K562 (cell line): ENCODE results near the gene AGO1. TPM values are rescaled to one million over a fixed set of nuclear protein-coding genes. Genes with fewer than 3 reads are reported as not detected.

Experiments used
- ARNT ChIP-seq, 2 experiments: fragments of 450-650 bp; IDR thresholded peaks; 2 replicates each; pipeline ENCODE4 v1.6.1; 2016; ENCODE audit warnings: mild to moderate bottlenecking in 1 of 2
- CCNT2 ChIP-seq: IDR thresholded peaks from 2 replicates; pipeline ENCODE4 v1.6.1; 2011; ENCODE audit warnings: borderline replicate concordance, low read depth, mild to moderate bottlenecking, moderate library complexity, mixed read lengths, low read length; ENCODE audit not compliant: insufficient read length; ENCODE audit errors: extremely low read depth
- DMBX1 ChIP-seq: fragments of 250-450 bp; sonication (Bioruptor Pico); IDR thresholded peaks from 2 replicates; pipeline ENCODE4 v1.8.0; 2022; ENCODE audit warnings: inconsistent platforms, mild to moderate bottlenecking, moderate library complexity, borderline replicate concordance
- E2F1 ChIP-seq: sonication (generic); formaldehyde crosslinking; IDR thresholded peaks from 2 replicates; pipeline ENCODE4 v1.8.1; 2023; ENCODE audit warnings: mild to moderate bottlenecking, missing genetic modification reagents, moderate library complexity
- HMG20A ChIP-seq: fragments of 450-650 bp; formaldehyde crosslinking; conservative IDR thresholded peaks from 2 replicates; pipeline ENCODE4 v1.4.0; 2020; ENCODE audit warnings: mild to moderate bottlenecking, mixed read lengths
- LCOR ChIP-seq: sonication (generic); formaldehyde crosslinking; IDR thresholded peaks from 2 replicates; pipeline ENCODE4 v1.8.0; 2022; ENCODE audit warnings: mild to moderate bottlenecking, missing genetic modification reagents
- MCM5 ChIP-seq: fragments of 450-650 bp; IDR thresholded peaks from 2 replicates; pipeline ENCODE4 v1.6.1; 2016; ENCODE audit warnings: low read depth
- MYC ChIP-seq, 2 experiments: fragments of 250-450 bp in 1 of 2; sonication (Bioruptor Pico) in 1 of 2; IDR thresholded peaks; 2 replicates each; pipeline versions ENCODE4 v1.5.1 to v1.6.1; 2012 to 2021; ENCODE audit warnings: low read depth in 2 of 2, borderline replicate concordance in 1 of 2, improper control_type of control experiment in 1 of 2, low read length in 1 of 2, mild to moderate bottlenecking in 1 of 2, moderate library complexity in 1 of 2
- NFIC ChIP-seq: fragments of 450-650 bp; IDR thresholded peaks from 2 replicates; pipeline ENCODE4 v1.6.1; 2017; ENCODE audit warnings: mild to moderate bottlenecking, inconsistent platforms
- PHF8 ChIP-seq: fragments of 200-600 bp; sonication (generic); IDR thresholded peaks from 2 replicates; pipeline ENCODE4 v1.6.1; 2012; ENCODE audit warnings: mixed run types, mild to moderate bottlenecking, inconsistent platforms, low read length, moderate library complexity, borderline replicate concordance
- SIRT6 ChIP-seq: IDR thresholded peaks from one replicate; pipeline ENCODE4 v1.6.1; 2012; ENCODE audit warnings: low read depth, mild to moderate bottlenecking, control low read depth, inconsistent platforms, low read length, moderate library complexity
- U2AF2 ChIP-seq: fragments of 200-400 bp; formaldehyde crosslinking; optimal IDR thresholded peaks from 2 replicates; pipeline ENCODE3; 2017; ENCODE audit warnings: low read depth, mild to moderate bottlenecking, low read length
- ZNF280A ChIP-seq: fragments of 450-650 bp; IDR thresholded peaks from 2 replicates; pipeline ENCODE4 v1.6.1; 2018; ENCODE audit warnings: mild to moderate bottlenecking, low read depth; ENCODE audit not compliant: partially characterized antibody
- ZNF3 ChIP-seq: fragments of 250-450 bp; sonication (Bioruptor Pico); IDR thresholded peaks from 2 replicates; pipeline ENCODE4 v1.5.0; 2021; ENCODE audit warnings: mild to moderate bottlenecking, moderate library complexity
- ZNF740 ChIP-seq, 3 experiments: fragments of 200-800 bp in 1 of 3; sonication (Bioruptor generic) in 1 of 3; sonication (generic) in 1 of 3; formaldehyde crosslinking in 1 of 3; IDR thresholded peaks; 2 replicates each; pipeline versions ENCODE4 v1.6.1 to v1.8.0; 2016 to 2022; ENCODE audit warnings: mild to moderate bottlenecking in 2 of 3, missing compliant biosample characterization in 2 of 3, missing genetic modification characterization in 2 of 3, missing genetic modification reagents in 1 of 3
- polyA plus RNA-seq, 8 experiments: library from polyadenylated mRNA; depleted of rRNA in 4 of 8; stranded (reverse) in 5 of 8; unstranded in 3 of 8; fragments of >200 nt; fragmentation: Nextera tagmentation in 2 of 8; fragmentation: Illumina TruSeq in 1 of 8; extraction: Ambion mirVana in 2 of 8; extraction: Trizol in 1 of 8; gene quantifications; 2 replicates each; pipeline versions ENCODE4 v1.2.1 to v1.2.3, GENCODE V29; 2011 to 2014; ENCODE audit warnings: inconsistent platforms in 1 of 8, missing spikeins in 1 of 8
- total RNA-seq, 7 experiments: library from RNA; depleted of rRNA in 6 of 7; stranded (reverse); fragments of >200 nt in 6 of 7; fragmentation: Illumina TruSeq in 2 of 7; extraction: Trizol in 2 of 7; gene quantifications; 2 replicates each; pipeline versions ENCODE4 v1.2.1 to v1.2.3, GENCODE V29; 2011 to 2021; ENCODE audit warnings: low replicate concordance in 1 of 7
- TF ChIP-seq, protein P1 (sequence below): fragments of 250-450 bp; sonication (Bioruptor Pico); IDR thresholded peaks from 2 replicates; pipeline ENCODE4 v1.8.0; 2021; ENCODE audit warnings: moderate library complexity, mild to moderate bottlenecking, inconsistent platforms
- TF ChIP-seq, protein P2 (sequence below): fragments of 250-450 bp; sonication (Bioruptor Pico); IDR thresholded peaks from 2 replicates; pipeline ENCODE4 v1.8.0; 2022; ENCODE audit warnings: inconsistent platforms, mild to moderate bottlenecking, moderate library complexity, borderline replicate concordance

AGO1 gene
- total and polyA plus RNA-seq, 9 of the 15 experiments (the other 6 are each of a cell fraction or from before 2014, with no cell fraction given), result 7.3 to 64.2 (median 26.0) TPM

GRCh38 chr1:35931446-35932157 is 48.6 kb downstream of the AGO1 start (continued):
- TF ChIP-seq NFIC (peak; percentile 80), DMBX1 (CRISPR knock-in tag) (no peak), ZNF740 (CRISPR knock-in tag; IDR thresholded peaks at IDR 0.05) (no peak), ZNF740 (tag; IDR thresholded peaks at IDR 0.05) (no peak), CCNT2 (no peak), ZNF3 (CRISPR knock-in tag) (no peak), SIRT6 (no peak), PHF8 (no peak), U2AF2 (no peak), ARNT (IDR thresholded peaks at IDR 0.05) (no peak), ZNF280A (no peak), LCOR (peak; percentile 71; the same call in 1 of the 2 replicates), MYC (IDR thresholded peaks at IDR 0.05; ENCODE audit: low read depth, low read length) (no peak), MYC (CRISPR knock-in tag; IDR thresholded peaks at IDR 0.05; ENCODE audit: borderline replicate concordance, low read depth) (peak; percentile 37; the same call in 1 of the 2 replicates), E2F1 (CRISPR knock-in tag) (no peak), HMG20A (CRISPR knock-in tag) (no peak), MCM5 (no peak)
- TF ChIP-seq, protein P1, sequence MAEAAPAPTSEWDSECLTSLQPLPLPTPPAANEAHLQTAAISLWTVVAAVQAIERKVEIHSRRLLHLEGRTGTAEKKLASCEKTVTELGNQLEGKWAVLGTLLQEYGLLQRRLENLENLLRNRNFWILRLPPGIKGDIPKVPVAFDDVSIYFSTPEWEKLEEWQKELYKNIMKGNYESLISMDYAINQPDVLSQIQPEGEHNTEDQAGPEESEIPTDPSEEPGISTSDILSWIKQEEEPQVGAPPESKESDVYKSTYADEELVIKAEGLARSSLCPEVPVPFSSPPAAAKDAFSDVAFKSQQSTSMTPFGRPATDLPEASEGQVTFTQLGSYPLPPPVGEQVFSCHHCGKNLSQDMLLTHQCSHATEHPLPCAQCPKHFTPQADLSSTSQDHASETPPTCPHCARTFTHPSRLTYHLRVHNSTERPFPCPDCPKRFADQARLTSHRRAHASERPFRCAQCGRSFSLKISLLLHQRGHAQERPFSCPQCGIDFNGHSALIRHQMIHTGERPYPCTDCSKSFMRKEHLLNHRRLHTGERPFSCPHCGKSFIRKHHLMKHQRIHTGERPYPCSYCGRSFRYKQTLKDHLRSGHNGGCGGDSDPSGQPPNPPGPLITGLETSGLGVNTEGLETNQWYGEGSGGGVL (CRISPR knock-in tag), result no peak
- TF ChIP-seq, protein P2, sequence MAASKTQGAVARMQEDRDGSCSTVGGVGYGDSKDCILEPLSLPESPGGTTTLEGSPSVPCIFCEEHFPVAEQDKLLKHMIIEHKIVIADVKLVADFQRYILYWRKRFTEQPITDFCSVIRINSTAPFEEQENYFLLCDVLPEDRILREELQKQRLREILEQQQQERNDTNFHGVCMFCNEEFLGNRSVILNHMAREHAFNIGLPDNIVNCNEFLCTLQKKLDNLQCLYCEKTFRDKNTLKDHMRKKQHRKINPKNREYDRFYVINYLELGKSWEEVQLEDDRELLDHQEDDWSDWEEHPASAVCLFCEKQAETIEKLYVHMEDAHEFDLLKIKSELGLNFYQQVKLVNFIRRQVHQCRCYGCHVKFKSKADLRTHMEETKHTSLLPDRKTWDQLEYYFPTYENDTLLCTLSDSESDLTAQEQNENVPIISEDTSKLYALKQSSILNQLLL (CRISPR knock-in tag), result no peak
